Measurements from ENCODE around the gene MAP6.

DNA sequence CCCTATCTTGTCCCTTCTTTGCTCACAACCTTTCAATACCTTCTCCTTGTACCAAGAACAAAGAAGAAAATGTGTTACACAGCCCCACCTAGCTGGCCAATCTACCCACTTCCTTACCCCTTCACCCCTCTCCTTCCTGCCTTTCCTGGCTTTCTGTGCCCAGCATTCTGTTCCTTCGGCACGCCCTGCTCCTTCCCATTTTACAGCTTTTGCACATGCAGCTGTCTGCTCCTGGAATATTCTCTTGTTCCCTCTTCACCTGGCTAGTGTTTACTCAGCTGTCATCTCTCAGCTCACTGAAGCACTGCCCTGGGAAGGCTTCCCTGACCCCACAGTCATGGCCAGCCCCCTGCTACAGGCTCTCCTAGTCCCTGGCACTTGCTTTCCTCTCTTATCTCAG, 76.1 kb downstream of the MAP6 start:
- TF ChIP-seq, protein P1, sequence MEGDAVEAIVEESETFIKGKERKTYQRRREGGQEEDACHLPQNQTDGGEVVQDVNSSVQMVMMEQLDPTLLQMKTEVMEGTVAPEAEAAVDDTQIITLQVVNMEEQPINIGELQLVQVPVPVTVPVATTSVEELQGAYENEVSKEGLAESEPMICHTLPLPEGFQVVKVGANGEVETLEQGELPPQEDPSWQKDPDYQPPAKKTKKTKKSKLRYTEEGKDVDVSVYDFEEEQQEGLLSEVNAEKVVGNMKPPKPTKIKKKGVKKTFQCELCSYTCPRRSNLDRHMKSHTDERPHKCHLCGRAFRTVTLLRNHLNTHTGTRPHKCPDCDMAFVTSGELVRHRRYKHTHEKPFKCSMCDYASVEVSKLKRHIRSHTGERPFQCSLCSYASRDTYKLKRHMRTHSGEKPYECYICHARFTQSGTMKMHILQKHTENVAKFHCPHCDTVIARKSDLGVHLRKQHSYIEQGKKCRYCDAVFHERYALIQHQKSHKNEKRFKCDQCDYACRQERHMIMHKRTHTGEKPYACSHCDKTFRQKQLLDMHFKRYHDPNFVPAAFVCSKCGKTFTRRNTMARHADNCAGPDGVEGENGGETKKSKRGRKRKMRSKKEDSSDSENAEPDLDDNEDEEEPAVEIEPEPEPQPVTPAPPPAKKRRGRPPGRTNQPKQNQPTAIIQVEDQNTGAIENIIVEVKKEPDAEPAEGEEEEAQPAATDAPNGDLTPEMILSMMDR (conservative IDR thresholded peaks at IDR 0.05; ENCODE audit: low read depth in 2 of 2): peak in 1 of 2 experiments; percentile 41; a peak in 2 of 4 replicates
- TF ChIP-seq EZH2phosphoT487 (IDR thresholded peaks at IDR 0.05; ENCODE audit: unreplicated experiment) (no peak), EZH2 (IDR thresholded peaks at IDR 0.05; ENCODE audit: low read depth, unreplicated experiment) (no peak), POLR2AphosphoS5 (IDR thresholded peaks at IDR 0.05; ENCODE audit: low read depth) (no peak), STAT1 (IDR thresholded peaks at IDR 0.05; ENCODE audit: unreplicated experiment) (no peak), JUNB (IDR thresholded peaks at IDR 0.05; ENCODE audit: unreplicated experiment) (no peak), CREB1 (CRISPR knock-in tag; IDR thresholded peaks at IDR 0.05; ENCODE audit: low read depth) (no peak)
- TF ChIP-seq, protein P2, sequence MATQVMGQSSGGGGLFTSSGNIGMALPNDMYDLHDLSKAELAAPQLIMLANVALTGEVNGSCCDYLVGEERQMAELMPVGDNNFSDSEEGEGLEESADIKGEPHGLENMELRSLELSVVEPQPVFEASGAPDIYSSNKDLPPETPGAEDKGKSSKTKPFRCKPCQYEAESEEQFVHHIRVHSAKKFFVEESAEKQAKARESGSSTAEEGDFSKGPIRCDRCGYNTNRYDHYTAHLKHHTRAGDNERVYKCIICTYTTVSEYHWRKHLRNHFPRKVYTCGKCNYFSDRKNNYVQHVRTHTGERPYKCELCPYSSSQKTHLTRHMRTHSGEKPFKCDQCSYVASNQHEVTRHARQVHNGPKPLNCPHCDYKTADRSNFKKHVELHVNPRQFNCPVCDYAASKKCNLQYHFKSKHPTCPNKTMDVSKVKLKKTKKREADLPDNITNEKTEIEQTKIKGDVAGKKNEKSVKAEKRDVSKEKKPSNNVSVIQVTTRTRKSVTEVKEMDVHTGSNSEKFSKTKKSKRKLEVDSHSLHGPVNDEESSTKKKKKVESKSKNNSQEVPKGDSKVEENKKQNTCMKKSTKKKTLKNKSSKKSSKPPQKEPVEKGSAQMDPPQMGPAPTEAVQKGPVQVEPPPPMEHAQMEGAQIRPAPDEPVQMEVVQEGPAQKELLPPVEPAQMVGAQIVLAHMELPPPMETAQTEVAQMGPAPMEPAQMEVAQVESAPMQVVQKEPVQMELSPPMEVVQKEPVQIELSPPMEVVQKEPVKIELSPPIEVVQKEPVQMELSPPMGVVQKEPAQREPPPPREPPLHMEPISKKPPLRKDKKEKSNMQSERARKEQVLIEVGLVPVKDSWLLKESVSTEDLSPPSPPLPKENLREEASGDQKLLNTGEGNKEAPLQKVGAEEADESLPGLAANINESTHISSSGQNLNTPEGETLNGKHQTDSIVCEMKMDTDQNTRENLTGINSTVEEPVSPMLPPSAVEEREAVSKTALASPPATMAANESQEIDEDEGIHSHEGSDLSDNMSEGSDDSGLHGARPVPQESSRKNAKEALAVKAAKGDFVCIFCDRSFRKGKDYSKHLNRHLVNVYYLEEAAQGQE (IDR thresholded peaks at IDR 0.05; ENCODE audit: unreplicated experiment): no peak
